ENCODE measurements around the gene TMEM164.

The TMEM164 gene

DNA sequence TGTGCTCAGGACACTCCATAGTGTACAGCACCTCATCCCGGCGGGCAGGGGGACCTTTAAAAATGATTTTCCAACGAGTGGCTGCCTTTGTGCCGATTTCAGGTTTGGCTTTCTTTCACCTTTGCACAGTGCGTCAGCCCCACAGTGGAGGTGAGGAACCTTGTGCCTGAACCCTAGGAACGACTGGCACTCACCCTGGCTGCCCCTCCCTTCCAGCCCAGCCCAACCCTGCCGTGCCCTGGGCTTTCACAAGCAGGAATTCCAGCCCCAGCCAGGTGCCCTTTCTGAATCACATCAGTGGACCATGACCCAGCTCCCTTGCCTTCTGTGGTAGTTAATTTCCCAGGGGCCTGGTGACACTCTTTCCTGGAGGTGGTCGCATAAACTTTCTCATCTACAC is 1.3 kb downstream of the TMEM164 start:
- DNase-seq = no peak

DNA sequence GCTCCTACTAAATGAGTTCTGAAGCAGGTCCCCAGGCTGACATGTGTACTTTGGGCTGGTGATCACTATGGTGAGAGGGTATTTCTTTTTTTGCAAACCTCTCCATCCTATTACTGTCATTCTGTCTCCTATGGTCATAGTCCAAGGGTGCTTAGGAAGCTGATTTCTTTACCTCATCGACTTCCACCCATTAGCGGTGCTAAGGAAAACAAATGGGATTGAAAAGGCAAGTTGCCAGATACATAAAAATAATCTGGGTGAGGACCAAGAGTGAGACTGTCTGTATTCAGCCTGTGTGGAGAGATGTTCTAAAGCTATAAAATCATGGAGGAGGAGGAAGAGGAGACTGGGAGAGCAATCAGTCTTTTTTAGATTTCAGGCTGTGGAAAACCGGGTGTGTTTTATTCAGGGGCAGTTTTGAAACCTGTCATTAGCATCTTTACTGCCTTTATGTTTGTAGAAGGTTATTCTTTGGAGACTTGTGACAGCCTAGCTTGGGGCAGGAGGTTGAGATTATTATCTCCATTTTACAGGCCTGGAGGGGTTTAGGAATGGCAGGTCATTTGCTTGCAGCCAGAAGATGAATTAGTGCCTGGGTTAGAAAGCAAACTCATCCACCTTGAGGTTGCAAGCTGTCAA is 1.9 kb downstream of the TMEM164 start:
- no peak for DNase-seq

DNA sequence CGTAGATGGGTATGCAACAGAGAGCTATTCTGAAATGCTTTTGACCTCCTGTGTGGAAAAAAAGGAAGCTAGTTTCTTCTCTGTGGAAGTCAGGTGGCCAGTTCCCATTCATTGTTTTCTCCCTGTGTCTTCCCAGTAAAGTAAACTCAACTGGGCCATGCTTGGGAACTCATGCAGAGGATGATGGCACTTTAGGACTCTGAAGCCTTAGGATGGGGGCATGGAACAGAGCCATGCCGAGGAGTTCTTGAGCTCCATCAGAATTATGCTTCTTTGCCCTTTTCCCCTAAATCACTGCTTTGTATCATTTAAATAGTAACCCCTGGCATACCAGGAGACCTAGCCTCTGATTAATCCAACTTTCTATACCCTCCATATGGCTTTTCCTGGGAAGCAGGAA is 3.2 kb downstream of the TMEM164 start:
- DNase-seq = no peak

DNA sequence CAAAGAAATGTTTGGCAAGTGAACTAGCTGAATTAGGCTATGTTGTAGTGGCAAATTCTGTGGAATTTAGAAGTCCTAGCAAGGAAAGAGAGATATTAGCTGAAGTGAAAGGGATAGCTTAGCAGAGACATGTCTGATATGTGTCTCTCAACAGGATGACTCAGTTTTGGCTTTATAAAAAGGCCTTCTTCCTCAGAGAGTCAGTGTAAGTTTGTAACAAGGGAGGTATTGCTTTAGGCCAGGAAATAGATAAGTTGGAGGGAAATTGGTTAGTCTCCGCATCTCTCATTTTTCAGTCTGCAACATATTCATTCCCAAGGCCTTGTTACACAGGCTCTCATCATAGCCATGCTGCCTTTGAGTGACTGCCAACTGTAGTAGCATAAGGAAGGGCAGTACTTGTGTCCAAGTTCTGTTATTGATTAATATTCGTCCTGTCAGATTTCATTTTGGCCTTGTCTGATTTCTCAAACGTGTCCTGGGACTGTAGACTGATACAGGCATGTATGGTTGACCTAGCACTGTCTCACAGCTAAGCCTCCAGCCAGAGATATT is 4.0 kb downstream of the TMEM164 start:
- DNase-seq = no peak

GRCh38 chrX:110008011-110008635 is 5.2 kb downstream of the TMEM164 start:
- DNase-seq = no peak

GRCh38 chrX:110012818-110013485 is 10.0 kb downstream of the TMEM164 start:
- no peak for DNase-seq

DNA sequence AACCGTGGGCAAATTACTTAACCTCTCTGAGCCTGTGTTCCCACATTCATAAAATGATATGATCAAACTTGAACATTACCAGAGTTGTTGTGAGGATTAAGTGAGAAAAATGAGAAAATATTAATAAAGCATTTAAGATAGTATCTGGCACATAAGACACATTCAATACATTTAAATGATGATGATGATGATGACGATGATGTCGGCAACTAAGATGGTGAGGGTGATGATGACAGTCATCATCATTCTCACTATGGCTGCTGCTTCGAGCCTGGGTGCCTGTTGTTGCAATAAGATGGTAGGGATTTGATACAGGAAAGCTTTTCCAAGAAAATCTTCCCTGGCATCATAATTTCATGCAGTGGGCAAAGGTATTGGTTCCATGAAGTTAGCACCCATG is 11.1 kb downstream of the TMEM164 start:
- DNase-seq = no peak

- no peak for DNase-seq
Observed at GRCh38 chrX:110015032-110015431, 12.1 kb downstream of the TMEM164 start.

GRCh38 chrX:110015915-110016314 is 13.0 kb downstream of the TMEM164 start:
- no peak for DNase-seq

GRCh38 chrX:110020536-110020935 is 17.6 kb downstream of the TMEM164 start:
- DNase-seq = no peak

GRCh38 chrX:110021258-110022022 is 18.5 kb downstream of the TMEM164 start:
- DNase-seq = no peak

DNA sequence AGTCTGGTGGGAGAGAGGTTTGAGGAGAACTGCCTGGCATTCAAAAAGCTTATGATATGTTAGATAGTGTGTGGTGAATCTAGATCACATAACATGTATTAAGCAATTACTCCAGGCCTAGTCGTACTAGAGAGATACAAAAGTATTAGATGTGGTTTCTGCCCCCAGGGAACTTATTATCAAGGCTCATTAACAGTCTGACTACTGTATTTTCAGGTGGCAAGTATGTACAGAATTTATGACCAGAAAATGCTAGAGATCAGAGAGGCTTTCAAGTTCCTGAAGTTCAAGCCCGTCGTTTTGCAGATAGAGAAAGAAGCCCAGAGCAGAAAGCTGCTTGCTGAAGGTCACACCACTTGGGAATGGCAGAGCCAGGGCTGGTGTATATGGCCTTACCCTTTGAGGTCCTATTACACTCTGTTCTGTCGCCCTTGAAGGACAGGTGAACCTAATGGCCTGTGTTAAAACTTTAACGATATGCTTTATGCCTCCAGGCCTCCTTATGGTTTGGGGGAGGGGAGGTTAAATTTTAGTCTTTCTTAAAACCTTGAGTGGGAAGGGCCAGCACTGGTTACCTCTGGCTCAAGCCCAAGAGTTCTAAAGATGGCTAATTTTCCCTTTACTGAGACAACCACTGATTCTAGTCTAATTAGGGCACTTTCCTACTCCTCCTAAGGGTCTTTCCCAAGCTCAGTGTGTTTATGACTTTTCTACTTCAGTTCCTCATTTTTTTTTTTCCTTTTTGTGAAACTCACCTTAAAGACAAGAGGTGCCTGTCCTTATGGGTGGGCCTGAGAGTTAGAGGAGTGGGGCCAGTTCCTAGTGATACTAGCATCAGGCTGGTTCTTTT is 19.9 kb downstream of the TMEM164 start:
- no peak for DNase-seq

- DNase-seq = no peak
Observed at GRCh38 chrX:110025395-110025794, 22.5 kb downstream of the TMEM164 start.

DNA sequence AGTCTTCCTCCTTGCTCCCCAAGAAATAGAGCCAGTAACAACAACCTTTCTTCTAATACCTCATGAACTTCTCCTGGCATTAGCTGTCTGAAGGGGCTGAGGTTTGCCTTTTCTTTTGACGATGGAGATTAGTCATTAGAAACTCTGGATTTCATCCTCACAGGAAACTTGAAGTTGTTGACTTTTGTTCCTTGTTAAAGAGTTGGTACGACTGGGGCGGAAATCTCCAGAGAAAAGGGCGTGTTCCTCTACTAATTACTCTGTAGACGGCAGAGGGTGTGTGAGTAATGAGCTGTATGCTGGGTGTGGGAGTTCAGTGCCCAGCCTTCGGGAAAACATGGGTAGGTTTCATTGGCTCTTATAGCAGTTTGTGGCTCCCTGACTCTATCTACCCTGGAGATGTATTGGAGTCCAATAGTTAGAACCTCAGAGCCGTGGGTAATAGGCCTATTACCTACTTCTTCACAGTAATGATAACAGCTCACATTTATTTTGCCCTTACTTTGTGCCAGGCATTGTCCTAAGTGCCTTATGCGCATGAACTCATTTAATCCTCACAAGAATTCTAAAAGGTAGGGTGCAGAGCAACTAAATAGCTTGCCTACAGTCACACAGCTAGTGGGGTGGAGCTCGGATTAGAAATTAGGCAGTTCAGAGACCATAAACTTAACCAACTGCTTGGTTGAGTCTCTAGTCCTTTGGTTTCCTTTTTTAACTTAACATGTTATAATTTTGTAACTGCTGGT is 23.4 kb downstream of the TMEM164 start:
- DNase-seq = no peak

GRCh38 chrX:110032534-110033147 is 29.7 kb downstream of the TMEM164 start:
- no peak for DNase-seq

DNA sequence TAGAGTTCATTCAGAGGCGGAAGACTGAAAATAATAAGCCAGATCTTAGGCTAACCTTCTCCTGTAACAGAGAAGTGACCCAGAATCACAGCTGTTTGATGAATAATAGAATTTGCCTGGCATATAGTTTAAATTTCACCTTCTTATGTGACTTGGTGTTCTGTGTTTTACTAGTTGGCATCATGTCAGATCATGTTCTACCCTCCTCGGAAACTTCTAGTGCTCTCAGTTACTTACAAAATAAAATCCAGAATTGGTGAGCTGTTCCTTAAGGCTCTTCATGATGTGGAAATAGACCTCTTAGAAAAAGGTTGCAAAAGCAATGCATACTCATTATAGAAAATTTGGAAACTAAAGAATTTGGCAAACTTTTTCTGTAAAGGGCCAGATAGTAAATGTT is 31.1 kb downstream of the TMEM164 start:
- no peak for DNase-seq

- no peak for DNase-seq
Observed at GRCh38 chrX:110036162-110037033, 33.5 kb downstream of the TMEM164 start.

DNA sequence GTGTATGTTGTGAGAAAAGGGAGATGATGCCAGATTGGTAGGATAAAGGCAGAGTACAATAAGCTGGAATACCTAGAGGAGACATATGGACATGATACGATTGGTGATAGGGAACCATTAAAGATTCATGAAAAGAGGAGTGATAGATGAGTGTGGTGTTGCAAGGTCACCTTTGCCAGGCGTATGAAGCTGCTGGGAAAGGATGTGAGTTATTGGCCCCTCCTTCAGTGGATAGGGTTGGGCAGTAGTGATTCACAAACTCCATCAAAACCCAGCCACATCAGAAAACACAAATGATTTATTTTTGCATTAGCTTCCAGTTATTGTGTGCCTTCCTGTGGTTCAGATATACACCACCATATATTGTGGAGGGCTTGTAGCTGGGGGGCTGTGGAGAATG is 34.3 kb downstream of the TMEM164 start:
- DNase-seq = no peak

DNA sequence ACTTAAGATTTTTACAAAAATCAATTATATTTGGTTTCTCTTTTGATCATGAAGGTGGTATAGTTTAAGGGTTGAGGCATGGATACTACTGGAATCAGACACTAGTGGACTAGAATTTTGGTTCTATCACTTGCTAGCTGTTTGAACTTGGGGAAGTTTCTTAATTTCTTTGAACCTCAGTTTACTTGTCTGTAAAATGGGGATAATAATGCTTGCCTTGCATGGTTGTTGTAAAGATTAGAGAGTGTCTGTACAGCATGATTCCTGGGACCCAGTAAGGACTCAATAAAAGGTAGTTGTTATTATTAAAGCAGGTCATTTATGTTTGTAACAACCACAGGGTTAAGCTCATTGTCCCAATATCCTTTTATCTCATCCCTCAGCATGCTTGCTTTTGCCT is 36.0 kb downstream of the TMEM164 start:
- no peak for DNase-seq

DNA sequence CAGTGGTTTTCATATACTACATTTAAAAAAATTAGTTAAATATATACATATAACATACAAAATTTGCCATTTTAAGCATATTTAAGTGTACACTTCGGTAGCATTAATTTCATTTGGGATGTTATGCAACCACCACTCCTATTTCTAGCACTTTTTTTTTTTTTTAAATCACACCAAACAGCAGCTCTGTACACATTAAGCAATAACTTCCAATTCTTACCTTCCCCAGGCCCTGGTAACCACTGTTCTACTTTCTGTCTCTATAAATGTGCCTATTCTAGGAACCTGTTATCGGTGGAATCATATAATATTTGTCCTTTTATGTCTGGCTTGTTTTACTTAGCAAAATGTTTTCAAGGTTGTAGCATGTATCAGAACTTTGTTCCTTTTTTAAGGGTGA is 39.1 kb downstream of the TMEM164 start:
- DNase-seq = no peak

All from amniotic stem cell (primary cell).